ENCODE results near the gene MAPK12. TPM values are rescaled to one million over a fixed set of nuclear protein-coding genes. Genes with fewer than 3 reads are reported as not detected.

Gene MAPK12
- 41.2 and 46.6 TPM in 2 replicates for total RNA-seq

GRCh38 chr22:50261615-50262459, at the start of gene MAPK12:
Gene MAPK12 (minus strand): TSS chr22:50261683. CDS start chr22:50261509, 174 bp downstream.

GRCh38 chr22:50306753-50307749, 45.6 kb upstream of the MAPK12 start, which contains the start of gene PLXNB2:
Gene PLXNB2 (minus strand): TSS chr22:50307646. CDS start chr22:50290584, 17,062 bp downstream.

GRCh38 chr22:50269970-50270665, 8.6 kb upstream of the MAPK12 start, which contains the start of gene MAPK11:
Gene MAPK11 (minus strand): TSS chr22:50270380. CDS start chr22:50270292, 88 bp downstream.

DNA sequence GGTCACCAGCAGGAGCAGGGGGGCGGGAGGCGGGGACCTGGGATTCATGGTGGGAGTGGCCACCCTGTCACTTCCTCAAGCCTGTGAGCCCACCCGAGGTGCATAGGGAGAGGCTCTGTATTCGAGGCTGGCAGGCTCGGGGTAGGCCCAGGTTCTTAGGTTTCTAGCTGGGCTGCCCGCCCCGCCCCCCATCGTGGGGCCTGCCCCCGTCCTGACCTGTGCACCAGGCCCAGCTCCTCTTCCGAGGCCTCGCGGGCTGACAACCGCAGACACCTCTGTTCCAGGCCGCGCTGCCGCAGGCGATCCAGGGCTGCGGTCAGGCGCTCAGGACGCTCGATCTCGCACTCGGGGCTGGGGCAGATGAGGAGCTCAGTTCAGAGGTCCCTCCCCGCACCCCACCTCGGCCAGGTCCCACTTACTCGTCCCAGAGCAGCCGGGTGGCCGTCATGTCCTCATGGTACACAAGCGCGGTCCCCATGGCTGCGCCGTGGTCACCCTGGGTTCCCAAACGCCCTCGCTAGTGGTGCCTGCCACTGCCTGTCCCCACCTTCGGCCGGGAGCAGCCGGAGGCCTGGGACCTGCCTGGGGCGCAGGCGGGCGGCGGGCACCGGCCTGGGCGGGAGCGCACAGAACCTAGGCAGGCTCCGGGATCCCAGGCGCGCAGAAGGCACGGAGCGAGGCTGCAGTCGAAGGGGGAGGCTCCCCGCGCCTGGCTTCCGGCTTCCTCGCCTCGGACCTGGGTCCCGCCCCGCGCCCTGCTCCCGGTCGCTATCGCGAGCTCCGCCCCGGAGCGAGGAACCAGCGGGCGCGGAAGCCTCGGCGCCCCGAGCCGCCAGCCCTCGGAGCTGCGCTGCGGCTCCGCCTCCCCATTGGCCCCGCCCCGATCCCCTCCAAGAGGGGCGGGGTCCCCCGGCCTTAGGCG, 10.7 kb downstream of the MAPK12 start, which contains the start of gene HDAC10:
Gene HDAC10 (minus strand): TSS at position 711 of the 922 bp plus-strand sequence. CDS start 233 bp downstream, at position 478.

GRCh38 chr22:50244420-50245213, 16.9 kb downstream of the MAPK12 start, which contains the start of gene TUBGCP6:
Gene TUBGCP6 (minus strand): TSS chr22:50245023. CDS start chr22:50244459, 564 bp downstream.

Other genes starting within 250 kb of the MAPK12 start
- gene IL17REL, start 248.9 kb downstream of the MAPK12 start, total RNA-seq = not detected in 2 replicates
- gene TTLL8, start 203.4 kb downstream of the MAPK12 start, total RNA-seq = not detected in 2 replicates
- gene MLC1, start 176.3 kb downstream of the MAPK12 start, total RNA-seq = 0.12 TPM in 1 of 2 replicates, not detected in the other
- gene MOV10L1, start 171.7 kb downstream of the MAPK12 start, total RNA-seq = 1.7 and 5.1 TPM in 2 replicates
- 0.37 and 0.66 TPM in 2 replicates for gene PANX2, start 91.0 kb downstream of the MAPK12 start, total RNA-seq
- 30.1 and 33.0 TPM in 2 replicates for gene TRABD, start 75.8 kb downstream of the MAPK12 start, total RNA-seq
- gene SELENOO, start 60.7 kb downstream of the MAPK12 start, total RNA-seq = 25.6 and 28.3 TPM in 2 replicates
- gene TUBGCP6, start 16.7 kb downstream of the MAPK12 start, total RNA-seq = 37.0 and 37.6 TPM in 2 replicates
- gene HDAC10, start 10.4 kb downstream of the MAPK12 start, total RNA-seq = 30.1 and 40.7 TPM in 2 replicates
- gene MAPK11, start 8.7 kb upstream of the MAPK12 start, total RNA-seq = 7.4 and 8.6 TPM in 2 replicates
- gene PLXNB2, start 46.0 kb upstream of the MAPK12 start, total RNA-seq = 118 and 202 TPM in 2 replicates
- gene DENND6B, start 65.3 kb upstream of the MAPK12 start, total RNA-seq = 1.5 and 2.7 TPM in 2 replicates
- 72.0 and 73.0 TPM in 2 replicates for gene PPP6R2, start 81.6 kb upstream of the MAPK12 start, total RNA-seq
- 83.4 and 118 TPM in 2 replicates for gene SBF1, start 213.4 kb upstream of the MAPK12 start, total RNA-seq
- gene ADM2, start 219.9 kb upstream of the MAPK12 start, total RNA-seq = 1.8 and 7.0 TPM in 2 replicates
- gene MIOX, start 225.2 kb upstream of the MAPK12 start, total RNA-seq = not detected in 2 replicates
- 48.0 and 51.4 TPM in 2 replicates for gene LMF2, start 246.0 kb upstream of the MAPK12 start, total RNA-seq
- 36.0 and 79.0 TPM in 2 replicates for gene NCAPH2, start 246.5 kb upstream of the MAPK12 start, total RNA-seq